ENCODE measurements around the gene CXXC4.

DNA sequence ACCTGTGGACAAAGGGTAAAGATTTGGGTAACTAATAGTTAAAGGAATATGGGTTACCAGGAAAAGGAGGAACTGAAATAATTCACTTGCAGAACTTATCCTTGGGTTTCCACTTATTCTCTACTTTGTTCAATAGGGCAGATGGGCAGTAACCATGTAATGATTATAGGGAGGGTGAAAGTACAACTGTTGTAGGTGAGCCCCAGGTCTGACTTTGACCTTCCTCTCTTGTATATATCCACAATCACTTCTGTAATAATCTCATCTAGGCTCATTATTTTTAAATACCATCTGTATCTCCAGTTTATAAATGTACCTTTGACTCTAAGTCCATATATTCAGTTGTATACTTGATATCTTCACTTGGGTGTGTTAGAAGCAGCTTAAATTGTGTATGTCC, 32.1 kb downstream of the CXXC4 start:
- TF ChIP-seq, protein P1, sequence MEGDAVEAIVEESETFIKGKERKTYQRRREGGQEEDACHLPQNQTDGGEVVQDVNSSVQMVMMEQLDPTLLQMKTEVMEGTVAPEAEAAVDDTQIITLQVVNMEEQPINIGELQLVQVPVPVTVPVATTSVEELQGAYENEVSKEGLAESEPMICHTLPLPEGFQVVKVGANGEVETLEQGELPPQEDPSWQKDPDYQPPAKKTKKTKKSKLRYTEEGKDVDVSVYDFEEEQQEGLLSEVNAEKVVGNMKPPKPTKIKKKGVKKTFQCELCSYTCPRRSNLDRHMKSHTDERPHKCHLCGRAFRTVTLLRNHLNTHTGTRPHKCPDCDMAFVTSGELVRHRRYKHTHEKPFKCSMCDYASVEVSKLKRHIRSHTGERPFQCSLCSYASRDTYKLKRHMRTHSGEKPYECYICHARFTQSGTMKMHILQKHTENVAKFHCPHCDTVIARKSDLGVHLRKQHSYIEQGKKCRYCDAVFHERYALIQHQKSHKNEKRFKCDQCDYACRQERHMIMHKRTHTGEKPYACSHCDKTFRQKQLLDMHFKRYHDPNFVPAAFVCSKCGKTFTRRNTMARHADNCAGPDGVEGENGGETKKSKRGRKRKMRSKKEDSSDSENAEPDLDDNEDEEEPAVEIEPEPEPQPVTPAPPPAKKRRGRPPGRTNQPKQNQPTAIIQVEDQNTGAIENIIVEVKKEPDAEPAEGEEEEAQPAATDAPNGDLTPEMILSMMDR (conservative IDR thresholded peaks at IDR 0.05; ENCODE audit: low read depth, low read length): no peak
- TF ChIP-seq EZH2phosphoT487 (IDR thresholded peaks at IDR 0.05; ENCODE audit: borderline replicate concordance, low read length) (no peak), EZH2 (IDR thresholded peaks at IDR 0.05; ENCODE audit: low read length, unreplicated experiment) (no peak)
